Measurements from ENCODE around the gene FRAT1. TPM values are rescaled to one million over a fixed set of nuclear protein-coding genes. Genes with fewer than 3 reads are reported as not detected.

FRAT1 gene
- total RNA-seq, 4 donors from 2014 or later = 6.1 to 10.3 (median 9.0) TPM

DNA sequence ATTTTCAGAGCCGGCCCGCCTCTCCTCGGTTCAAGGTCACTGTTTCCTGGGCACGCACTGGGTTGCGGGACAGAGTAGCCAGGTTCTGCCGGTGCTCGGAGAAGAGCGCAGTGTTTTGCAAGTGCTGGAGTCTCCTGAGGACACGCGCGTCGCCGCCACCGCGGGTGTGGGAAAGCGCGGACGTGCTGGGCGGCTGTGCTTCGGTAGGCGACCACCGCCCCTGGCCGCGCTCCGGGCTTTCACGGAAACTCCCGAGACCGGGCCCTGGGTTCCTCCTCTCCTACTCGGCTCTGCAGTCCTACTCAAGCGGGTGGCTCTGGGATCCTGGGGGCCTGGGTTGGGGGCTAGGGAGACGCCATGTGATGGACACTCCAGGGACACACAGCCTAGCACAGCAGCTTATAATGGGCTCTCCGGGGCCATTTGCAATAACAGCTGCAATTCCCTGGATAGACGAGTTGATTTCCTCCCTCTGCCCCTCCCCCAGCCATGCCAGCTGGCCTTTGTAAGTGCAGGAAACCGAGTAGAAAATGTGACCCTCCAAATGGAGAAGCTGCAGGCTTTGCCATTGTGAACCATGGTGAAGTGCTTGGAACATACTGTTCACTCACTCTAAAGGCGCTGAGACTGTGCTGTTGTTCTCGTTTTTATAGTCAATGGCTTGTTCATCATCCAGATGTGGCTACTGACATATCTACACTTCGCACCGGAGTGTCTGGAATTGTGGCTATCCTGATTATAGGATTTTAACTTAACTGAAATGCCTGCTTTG is 2.1 kb downstream of the FRAT1 start:
- 43% methylated on average over 22 of the region's 38 CpGs for WGBS
- Histone ChIP-seq H3K36me3 (no peaks in the 10 kb centered on the region), H3K9me3 (no peaks in the 10 kb centered on the region), H3K27me3 (no peaks in the 10 kb centered on the region), H3K4me1 (peaks cover 22 to 38% (median 25%) of the 10 kb centered on the region in 4 donors), H3K4me3 (peak overlapping the region; percentile 87 to 97 (median 94)), H3K27ac (replicated peaks in 1 of 4) (peak overlapping the region in 3 of 4 donors; percentile 93 to 96 (median 95))
- intact Hi-C loops (cut with DNase I) = no loop called here
- peak; percentile 27 to 51 for TF ChIP-seq POLR2AphosphoS5 (IDR thresholded peaks at IDR 0.05)
- TF ChIP-seq, protein P1, sequence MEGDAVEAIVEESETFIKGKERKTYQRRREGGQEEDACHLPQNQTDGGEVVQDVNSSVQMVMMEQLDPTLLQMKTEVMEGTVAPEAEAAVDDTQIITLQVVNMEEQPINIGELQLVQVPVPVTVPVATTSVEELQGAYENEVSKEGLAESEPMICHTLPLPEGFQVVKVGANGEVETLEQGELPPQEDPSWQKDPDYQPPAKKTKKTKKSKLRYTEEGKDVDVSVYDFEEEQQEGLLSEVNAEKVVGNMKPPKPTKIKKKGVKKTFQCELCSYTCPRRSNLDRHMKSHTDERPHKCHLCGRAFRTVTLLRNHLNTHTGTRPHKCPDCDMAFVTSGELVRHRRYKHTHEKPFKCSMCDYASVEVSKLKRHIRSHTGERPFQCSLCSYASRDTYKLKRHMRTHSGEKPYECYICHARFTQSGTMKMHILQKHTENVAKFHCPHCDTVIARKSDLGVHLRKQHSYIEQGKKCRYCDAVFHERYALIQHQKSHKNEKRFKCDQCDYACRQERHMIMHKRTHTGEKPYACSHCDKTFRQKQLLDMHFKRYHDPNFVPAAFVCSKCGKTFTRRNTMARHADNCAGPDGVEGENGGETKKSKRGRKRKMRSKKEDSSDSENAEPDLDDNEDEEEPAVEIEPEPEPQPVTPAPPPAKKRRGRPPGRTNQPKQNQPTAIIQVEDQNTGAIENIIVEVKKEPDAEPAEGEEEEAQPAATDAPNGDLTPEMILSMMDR (IDR thresholded peaks at IDR 0.05) = no peak
- no peak for DNase-seq (ENCODE audit: extremely low spot score)

DNA sequence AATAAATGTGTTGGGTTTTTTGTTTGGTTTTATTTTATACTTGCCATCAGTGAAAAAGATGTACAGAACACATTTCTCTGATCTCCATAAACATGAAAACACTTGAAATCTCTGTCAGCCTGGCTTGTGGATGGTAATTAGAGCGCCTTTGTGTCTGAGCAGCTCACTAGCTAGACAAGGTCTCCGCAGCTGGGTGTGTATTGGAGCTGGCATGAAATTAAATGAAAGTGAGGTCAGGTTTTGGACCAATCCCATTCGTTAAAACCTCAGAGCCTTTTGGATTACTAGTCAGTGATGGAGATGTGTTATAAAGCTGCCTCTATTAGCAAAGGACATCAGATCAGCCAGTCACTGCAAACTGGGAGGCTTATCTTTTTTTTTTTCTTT is 2.7 kb downstream of the FRAT1 start:
- DNase-seq (ENCODE audit: extremely low spot score) = no peak
- H3K4me1 ChIP-seq = peaks cover 22 to 38% (median 25%) of the 10 kb centered on the region in 4 donors
- 78% methylated on average over 3 of the region's 3 CpGs for WGBS
- no peaks in the 10 kb centered on the region for H3K9me3 ChIP-seq
- no peaks in the 10 kb centered on the region for H3K36me3 ChIP-seq
- H3K27me3 ChIP-seq = no peaks in the 10 kb centered on the region
- no peak overlapping the region for H3K4me3 ChIP-seq
- H3K27ac ChIP-seq (replicated peaks in 1 of 4) = no peak overlapping the region
- intact Hi-C loops (cut with DNase I) = no loop called here
- TF ChIP-seq, protein P1 (IDR thresholded peaks at IDR 0.05) = no peak
- TF ChIP-seq POLR2AphosphoS5 (IDR thresholded peaks at IDR 0.05) (no peak), EP300 (IDR thresholded peaks at IDR 0.05) (no peak), POLR2A (IDR thresholded peaks at IDR 0.05; ENCODE audit: low read depth) (no peak)

DNA sequence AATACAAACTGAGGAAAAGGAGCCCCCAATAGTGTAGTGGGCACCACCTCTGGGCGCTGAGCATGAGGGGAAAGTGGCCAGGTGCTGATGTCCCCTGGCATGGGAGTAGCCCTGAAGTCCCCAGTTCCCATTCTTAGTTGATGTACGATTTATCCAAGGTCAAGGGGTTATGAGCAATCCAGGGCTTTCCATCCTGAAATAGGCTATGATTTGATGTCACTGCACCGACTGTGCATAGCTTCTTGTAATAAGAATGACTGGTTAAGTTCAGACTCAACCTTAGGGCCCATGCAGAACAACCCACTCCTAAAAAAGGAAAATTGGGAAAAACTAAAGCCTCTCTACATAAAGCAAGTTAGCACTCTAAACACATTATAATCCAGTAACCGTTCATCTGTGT is 4.4 kb downstream of the FRAT1 start:
- H3K4me3 ChIP-seq = no peak overlapping the region
- H3K36me3 ChIP-seq = peaks cover 0 to 6% (median 3%) of the 10 kb centered on the region in 4 donors
- WGBS = 97% methylated on average over 4 of the region's 4 CpGs
- no peaks in the 10 kb centered on the region for H3K9me3 ChIP-seq
- intact Hi-C loops (cut with DNase I) = no loop called here
- peaks cover 20 to 34% (median 23%) of the 10 kb centered on the region in 4 donors for H3K4me1 ChIP-seq
- no peaks in the 10 kb centered on the region for H3K27me3 ChIP-seq
- no peak overlapping the region for H3K27ac ChIP-seq (replicated peaks in 1 of 4)
- TF ChIP-seq POLR2AphosphoS5 (IDR thresholded peaks at IDR 0.05) (no peak), EP300 (IDR thresholded peaks at IDR 0.05) (no peak), POLR2A (IDR thresholded peaks at IDR 0.05; ENCODE audit: low read depth) (no peak)
- TF ChIP-seq, protein P1 (IDR thresholded peaks at IDR 0.05) = no peak
- DNase-seq (ENCODE audit: extremely low spot score) = no peak

DNA sequence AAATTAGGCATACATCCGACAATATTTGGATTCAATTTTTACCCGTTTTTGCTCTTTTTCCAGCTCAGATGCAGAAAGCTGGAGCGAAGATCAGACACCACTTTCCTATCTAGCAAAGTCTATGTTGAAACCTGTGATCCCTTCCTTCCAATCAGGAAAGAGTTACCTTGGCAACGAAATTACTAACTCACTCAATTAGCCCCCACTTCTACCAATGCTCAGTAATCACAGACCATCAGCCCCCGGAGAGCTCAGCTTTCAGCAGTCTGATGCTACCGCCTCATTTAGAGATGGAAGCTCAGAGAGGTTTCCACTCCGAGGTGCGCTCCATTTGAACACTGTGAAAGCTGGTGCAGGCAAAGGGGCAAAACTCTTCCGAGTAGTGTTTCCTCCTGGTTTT is 6.7 kb downstream of the FRAT1 start:
- DNase-seq (ENCODE audit: extremely low spot score) = no peak

More for the DNA sequence above, 6.7 kb downstream of the FRAT1 start:
- no peak overlapping the region for H3K27ac ChIP-seq (replicated peaks in 1 of 4)
- peaks cover 17 to 38% (median 30%) of the 10 kb centered on the region in 4 donors for H3K4me1 ChIP-seq
- 86% methylated on average over 9 of the region's 9 CpGs for WGBS
- H3K9me3 ChIP-seq = no peaks in the 10 kb centered on the region
- no peak overlapping the region for H3K4me3 ChIP-seq
- no peaks in the 10 kb centered on the region for H3K27me3 ChIP-seq
- TF ChIP-seq EP300 (IDR thresholded peaks at IDR 0.05) (no peak), POLR2A (IDR thresholded peaks at IDR 0.05; ENCODE audit: low read depth) (no peak), POLR2AphosphoS5 (IDR thresholded peaks at IDR 0.05) (no peak)
- TF ChIP-seq, protein P1 (IDR thresholded peaks at IDR 0.05) = no peak
- H3K36me3 ChIP-seq = peaks cover 4 to 20% (median 11%) of the 10 kb centered on the region in 4 donors
- intact Hi-C loops (cut with DNase I) = no loop called here
